GM19452 (cell line): ENCODE data around the gene OR2T10.
"Not testable (repeated sequence)": the region's sequence is repeated elsewhere in the genome, so short reads cannot be mapped to it uniquely, and the experiment has no call there.

Experiments
- ATAC-seq: cut with Tn5 transposase; IDR thresholded peaks from one replicate; pipeline ENCODE4 v1.9.1; 2021; ENCODE audit not compliant: unreplicated experiment

Gene OR2T10

GRCh38 chr1:248596615-248597014 is 885 bp downstream of the OR2T10 start:
- no peak for ATAC-seq

GRCh38 chr1:248593226-248593625 is 4.3 kb downstream of the OR2T10 start:
- ATAC-seq, result no peak

- no peak for ATAC-seq
These were observed 4.8 kb downstream of the OR2T10 start for GRCh38 chr1:248592655-248593054.

- no peak for ATAC-seq
These were observed 7.4 kb downstream of the OR2T10 start for GRCh38 chr1:248590055-248590454.

- ATAC-seq, result no peak
These were observed 8.2 kb downstream of the OR2T10 start for GRCh38 chr1:248589334-248589733.

- no peak for ATAC-seq
These were observed 12.2 kb downstream of the OR2T10 start for GRCh38 chr1:248585266-248585665.

GRCh38 chr1:248576260-248576980 is 21.1 kb downstream of the OR2T10 start:
- no peak for ATAC-seq

- ATAC-seq, result not testable (repeated sequence)
These were observed 22.8 kb downstream of the OR2T10 start, which contains the start of gene OR2T34 for GRCh38 chr1:248574657-248575056. OR2T34 (minus strand) TSS chr1:248574757; CDS start chr1:248574757, 0 bp downstream.

- not testable (repeated sequence) for ATAC-seq
These were observed 23.6 kb downstream of the OR2T10 start for GRCh38 chr1:248573856-248574255.

GRCh38 chr1:248572049-248572448 is 25.5 kb downstream of the OR2T10 start:
- peak; percentile 74 for ATAC-seq

GRCh38 chr1:248570811-248571210 is 26.7 kb downstream of the OR2T10 start:
- ATAC-seq, result not testable (repeated sequence)

- not testable (repeated sequence) for ATAC-seq
These were observed 28.5 kb downstream of the OR2T10 start for GRCh38 chr1:248569049-248569448.

GRCh38 chr1:248565530-248566373 is 31.7 kb downstream of the OR2T10 start:
- not testable (repeated sequence) for ATAC-seq

GRCh38 chr1:248562672-248563071 is 34.8 kb downstream of the OR2T10 start, which contains the start of gene OR2T29:
OR2T29 (minus strand) TSS chr1:248562772; CDS start chr1:248559491, 3,281 bp downstream.
- not testable (repeated sequence) for ATAC-seq

GRCh38 chr1:248551027-248551426 is 46.5 kb downstream of the OR2T10 start:
- not testable (repeated sequence) for ATAC-seq

- not testable (repeated sequence) for ATAC-seq
These were observed 50.1 kb downstream of the OR2T10 start for GRCh38 chr1:248547383-248547782.
